GM23248 (cell line): ENCODE results near the gene F10.

ENCODE experiments used
- EZH2 ChIP-seq: fragments of 200-600 bp; sonication (generic); IDR thresholded peaks from 2 replicates; pipeline ENCODE4 v1.6.1; 2018; ENCODE audit warnings: antibody characterized with exemption, mild to moderate bottlenecking; ENCODE audit not compliant: insufficient read depth, poor library complexity, severe bottlenecking
- EZH2phosphoT487 ChIP-seq: fragments of 200-600 bp; sonication (generic); IDR thresholded peaks from 2 replicates; pipeline ENCODE4 v1.6.1; 2018; ENCODE audit warnings: antibody characterized with exemption, moderate library complexity, mild to moderate bottlenecking, low read depth; ENCODE audit not compliant: insufficient read depth

DNA sequence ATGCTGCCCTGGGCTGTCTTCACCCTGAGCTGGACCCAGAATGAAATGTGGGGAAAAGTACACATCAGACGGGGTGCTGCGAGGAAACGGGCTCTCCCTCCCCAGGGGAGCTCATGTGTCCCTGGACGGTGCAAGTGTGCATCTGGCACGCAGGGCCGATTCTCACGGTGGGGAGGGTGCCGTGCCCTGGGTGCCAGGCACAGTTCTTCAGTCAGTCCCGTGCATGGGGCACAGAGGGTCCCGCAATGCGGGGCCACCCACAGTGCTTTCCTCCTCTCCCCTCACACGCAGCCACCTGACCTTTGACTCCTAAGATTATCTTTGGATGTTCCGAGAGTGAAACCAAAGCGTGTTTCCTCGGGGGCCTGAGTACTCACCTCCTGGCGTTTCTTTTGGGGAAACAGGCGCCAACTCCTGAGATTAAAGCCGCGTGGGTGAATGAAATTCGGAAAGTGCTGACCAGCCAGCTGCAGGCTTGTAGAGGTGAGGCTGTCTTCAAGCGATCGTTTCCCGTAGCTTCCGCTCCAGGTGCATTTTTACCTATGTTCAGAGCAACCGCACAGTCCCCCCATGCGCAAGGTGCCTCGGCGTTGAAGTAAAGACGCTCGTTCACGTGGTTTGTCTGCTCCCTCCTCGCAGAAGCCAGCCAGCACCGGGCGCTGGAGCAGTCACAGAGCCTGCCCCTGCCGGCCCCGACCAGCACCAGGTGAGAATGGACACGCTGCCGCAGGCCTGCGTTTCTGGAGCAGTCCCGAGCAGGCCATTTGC is 34.5 kb upstream of the F10 start:
- TF ChIP-seq EZH2 (no peak), EZH2phosphoT487 (no peak)
